ENCODE results near the gene FBXW4. TPM values are rescaled to one million over a fixed set of nuclear protein-coding genes. Genes with fewer than 3 reads are reported as not detected.
A peak's percentile ranks its signal among the peaks of the same experiment; 100 is the strongest.

Gene FBXW4
- total and polyA plus RNA-seq, 10 of the 15 experiments (the other 5 are each of a cell fraction or from before 2014, with no cell fraction given), result 5.7 to 42.0 (median 27.5) TPM

- FAIRE-seq (no peak), DNase-seq (ENCODE audit: low read depth, low spot score) (no peak), ATAC-seq (peak; percentile 83)
- H2AFZ ChIP-seq (ENCODE audit: control insufficient read depth, low read depth, low read length), result no peak overlapping the region
- no peaks in the 10 kb centered on the region for H3K9me3 ChIP-seq (replicated peaks; ENCODE audit: control insufficient read depth, insufficient read depth, low read length)
- H3K27me3 ChIP-seq (replicated peaks in 1 of 2; ENCODE audit: control insufficient read depth in 2 of 2, insufficient read depth in 2 of 2, low read length in 1 of 2), result no peaks in the 10 kb centered on the region
- in situ Hi-C loops (cut with MboI) (no loop called here), intact Hi-C loops (cut with micrococcal nuclease; ENCODE audit: unreplicated experiment) (no loop called here)
- H3K79me2 ChIP-seq (ENCODE audit: control insufficient read depth, insufficient read depth, low read length), result no peaks in the 10 kb centered on the region
- BruUV-seq (replicated peaks), result no TSS peak
- peaks cover 19% of the 10 kb centered on the region for H3K4me1 ChIP-seq (ENCODE audit: control insufficient read depth, insufficient read depth, low read length)
- no peak overlapping the region for H3K4me3 ChIP-seq
- H3K4me2 ChIP-seq (ENCODE audit: control insufficient read depth, insufficient read depth), result peak overlapping the region; percentile 46
- H3K36me3 ChIP-seq (ENCODE audit: control insufficient read depth in 2 of 2, insufficient read depth in 2 of 2, low read length in 1 of 2), result peaks cover 2 to 11% of the 10 kb centered on the region in 2 experiments; a peak in 3 of 4 replicates
- no peaks in the 10 kb centered on the region for H4K20me1 ChIP-seq (ENCODE audit: control insufficient read depth, insufficient read depth)
- CTCF ChIA-PET, result interaction anchor here (0.7 to 4.2 kb wide), 8 partner anchors 15 to 164 kb away, joined by 3 to 38 read pairs (median 4); partner anchors contain the start of gene NPM3
- H3K9ac ChIP-seq (ENCODE audit: control insufficient read depth, insufficient read depth, low read length), result no peak overlapping the region
- 68% methylated on average over 4 of the region's 4 CpGs for WGBS (ENCODE audit: insufficient coverage, insufficient replicate concordance, low lambda C conversion rate, missing lambda C conversion rate)
- RAD21 ChIA-PET (ENCODE audit: unreplicated experiment), result interaction anchor here (1.0 to 3.6 kb wide), 6 partner anchors 15 to 163 kb away, joined by 4 to 17 read pairs (median 6); partner anchors contain the start of genes DPCD and POLL
- POLR2A ChIA-PET, result interaction anchor here (0.5 to 0.7 kb wide), 3 partner anchors 31 to 91 kb away, joined by 3 to 7 read pairs (median 3); no protein-coding TSS in a partner anchor
- SMC1A ChIA-PET (ENCODE audit: uncharacterized antibody, unreplicated experiment), result interaction anchor here (0.9 to 1.9 kb wide), 6 partner anchors 13 to 163 kb away, joined by 3 to 5 read pairs (median 4); no protein-coding TSS in a partner anchor
- TF ChIP-seq EED (IDR thresholded peaks at IDR 0.05; ENCODE audit: low read depth) (no peak), MTA2 (IDR thresholded peaks at IDR 0.05; ENCODE audit: low read depth) (peak; percentile 55; the same call in 1 of the 2 replicates), ATF7 (IDR thresholded peaks at IDR 0.05; ENCODE audit: low read depth) (no peak; the same call in 1 of the 2 replicates), NBN (IDR thresholded peaks at IDR 0.05) (peak; percentile 13; the same call in 1 of the 2 replicates)
- peak overlapping the region; percentile 62 for H3K27ac ChIP-seq (ENCODE audit: control insufficient read depth, insufficient read depth)
These were observed 77.0 kb downstream of the FBXW4 start for GRCh38 chr10:101617824-101618568.

Data from GM12878 (cell line).